Liver (tissue), 9 donors: ENCODE measurements around the gene SGPL1. TPM values are rescaled to one million over a fixed set of nuclear protein-coding genes. Genes with fewer than 3 reads are reported as not detected.

ENCODE experiments used
- DNase-seq: peaks from one replicate; pipeline ENCODE4 v3.0.0-alpha.2; 2017; ENCODE audit warnings: low spot score
- H3K27ac ChIP-seq, 2 donors: one replicate each; pipeline ENCODE4 v1.7.0; 2013; ENCODE audit warnings: inconsistent platforms in 2 of 2, low read length in 2 of 2, control low read depth in 1 of 2, low read depth in 1 of 2, mild to moderate bottlenecking in 1 of 2
- H3K27me3 ChIP-seq, 4 donors: one replicate each; pipeline versions ENCODE4 v1.6.1 to v1.7.0; 2013; ENCODE audit warnings: low read length in 3 of 4, inconsistent platforms in 1 of 4, mild to moderate bottlenecking in 1 of 4, moderate library complexity in 1 of 4; ENCODE audit not compliant: control insufficient read depth in 4 of 4, insufficient read depth in 4 of 4
- H3K36me3 ChIP-seq, 4 donors: one replicate each; pipeline versions ENCODE4 v1.6.1 to v1.7.0; 2013; ENCODE audit warnings: low read length in 3 of 4, mild to moderate bottlenecking in 3 of 4, low read depth in 1 of 4, moderate library complexity in 1 of 4; ENCODE audit not compliant: control insufficient read depth in 4 of 4, insufficient read depth in 3 of 4
- H3K4me1 ChIP-seq, 4 donors: one replicate each; pipeline versions ENCODE4 v1.6.1 to v1.7.0; 2013; ENCODE audit warnings: low read length in 3 of 4, mild to moderate bottlenecking in 3 of 4, moderate library complexity in 1 of 4; ENCODE audit not compliant: control insufficient read depth in 4 of 4, insufficient read depth in 4 of 4
- H3K4me3 ChIP-seq, 3 donors: one replicate each; pipeline versions ENCODE4 v1.6.1 to v1.7.0; 2013; ENCODE audit warnings: low read length in 3 of 3, control low read depth in 1 of 3, low read depth in 1 of 3, mild to moderate bottlenecking in 1 of 3
- H3K9ac ChIP-seq, 2 donors: one replicate each; pipeline ENCODE4 v1.7.0; 2013; ENCODE audit warnings: low read length in 2 of 2, mild to moderate bottlenecking in 2 of 2, moderate library complexity in 2 of 2, control low read depth in 1 of 2, low read depth in 1 of 2
- H3K9me3 ChIP-seq, 4 donors: one replicate each; pipeline versions ENCODE4 v1.6.1 to v1.7.0; 2013; ENCODE audit warnings: low read length in 3 of 4; ENCODE audit not compliant: control insufficient read depth in 4 of 4
- EGR1 ChIP-seq, 2 donors: IDR thresholded peaks; 2 replicates each; pipeline ENCODE4 v1.6.1; 2016 to 2018; ENCODE audit warnings: antibody characterized with exemption in 2 of 2, low read depth in 2 of 2
- FOXA1 ChIP-seq: IDR thresholded peaks from 2 replicates; pipeline ENCODE4 v1.6.1; 2016; ENCODE audit warnings: antibody characterized with exemption
- FOXA2 ChIP-seq: IDR thresholded peaks from 2 replicates; pipeline ENCODE4 v1.6.1; 2016; ENCODE audit warnings: antibody characterized with exemption
- HNF4A ChIP-seq, 2 donors: conservative IDR thresholded peaks; 2 replicates each; pipeline ENCODE4 v1.6.1; 2016; ENCODE audit warnings: antibody characterized with exemption in 2 of 2, mild to moderate bottlenecking in 2 of 2
- JUND ChIP-seq, 2 donors: IDR thresholded peaks; 2 replicates each; pipeline ENCODE4 v1.6.1; 2016; ENCODE audit warnings: antibody characterized with exemption in 2 of 2
- MAX ChIP-seq: IDR thresholded peaks from 2 replicates; pipeline ENCODE4 v1.6.1; 2016; ENCODE audit warnings: antibody characterized with exemption
- NR2F2 ChIP-seq: IDR thresholded peaks from 2 replicates; pipeline ENCODE4 v1.6.1; 2016; ENCODE audit warnings: antibody characterized with exemption
- REST ChIP-seq: IDR thresholded peaks from 2 replicates; pipeline ENCODE4 v1.6.1; 2016; ENCODE audit warnings: antibody characterized with exemption, mild to moderate bottlenecking
- RXRA ChIP-seq, 2 donors: IDR thresholded peaks; 2 replicates each; pipeline ENCODE4 v1.6.1; 2017 to 2018; ENCODE audit warnings: antibody characterized with exemption in 2 of 2, mild to moderate bottlenecking in 1 of 2
- SP1 ChIP-seq: IDR thresholded peaks from 2 replicates; pipeline ENCODE4 v1.6.1; 2018; ENCODE audit warnings: antibody characterized with exemption, mild to moderate bottlenecking
- YY1 ChIP-seq: IDR thresholded peaks from 2 replicates; pipeline ENCODE4 v1.6.1; 2016; ENCODE audit warnings: antibody characterized with exemption, mild to moderate bottlenecking
- WGBS: extraction: QIAGEN DNeasy Blood & Tissue Kit; methylation state at CpG from one replicate; pipeline ENCODE4 v1.1.7; 2013; 5-methylcytosine and 5-hydroxymethylcytosine counted together
- polyA plus RNA-seq, 2 donors: library from polyadenylated mRNA; stranded (reverse) in 1 of 2; unstranded in 1 of 2; fragments of 200-250 nt in 1 of 2; fragments of >200 nt in 1 of 2; fragmentation: Nextera tagmentation in 1 of 2; extraction: Ambion mirVana in 1 of 2; gene quantifications; one replicate each; pipeline versions ENCODE4 v1.2.1 to v1.2.3, GENCODE V29; 2013 to 2015
- total RNA-seq, 2 donors: library from RNA; depleted of rRNA; stranded (reverse); fragments of >200 nt; gene quantifications; one replicate each; pipeline ENCODE4 v1.2.3, GENCODE V29; 2014
- donor health status: healthy.
- donor health status: healthy.
- donor health status: healthy.
- donor health status: healthy.
- donor health status: healthy.

The SGPL1 gene
- total and polyA plus RNA-seq, 4 donors, result 11.8 to 37.1 (median 16.8) TPM

GRCh38 chr10:70863470-70864160 is 47.9 kb downstream of the SGPL1 start:
- Histone ChIP-seq H3K4me1 (peaks cover 1 to 16% (median 11%) of the 10 kb centered on the region in 4 donors), H3K9ac (no peak overlapping the region), H3K36me3 (peaks cover 8 to 19% (median 14%) of the 10 kb centered on the region in 4 donors), H3K4me3 (no peak overlapping the region), H3K9me3 (no peaks in the 10 kb centered on the region), H3K27ac (no peak overlapping the region), H3K27me3 (no peaks in the 10 kb centered on the region)
- TF ChIP-seq MAX (no peak), SP1 (no peak)
- DNase-seq, result no peak

- Histone ChIP-seq H3K36me3 (peaks cover 8 to 11% (median 11%) of the 10 kb centered on the region in 4 donors), H3K4me3 (no peak overlapping the region), H3K27me3 (no peaks in the 10 kb centered on the region), H3K9ac (no peak overlapping the region), H3K9me3 (no peaks in the 10 kb centered on the region), H3K27ac (no peak overlapping the region), H3K4me1 (peaks cover 1 to 16% (median 11%) of the 10 kb centered on the region in 4 donors)
- 92% methylated on average over 1 of the region's 1 CpG for WGBS
- TF ChIP-seq HNF4A (conservative IDR thresholded peaks at IDR 0.05) (no peak), EGR1 (IDR thresholded peaks at IDR 0.05; ENCODE audit: low read depth in 2 of 2) (no peak), REST (no peak), FOXA1 (no peak)
- no peak for DNase-seq
Measured at GRCh38 chr10:70864935-70865334, 49.2 kb downstream of the SGPL1 start.

- Histone ChIP-seq H3K36me3 (peaks cover 4 to 18% (median 7%) of the 10 kb centered on the region in 4 donors), H3K27ac (no peak overlapping the region), H3K4me1 (peaks cover 1 to 16% (median 11%) of the 10 kb centered on the region in 4 donors), H3K9ac (no peak overlapping the region), H3K4me3 (no peak overlapping the region), H3K9me3 (no peaks in the 10 kb centered on the region), H3K27me3 (no peaks in the 10 kb centered on the region)
- 48% methylated on average over 4 of the region's 4 CpGs for WGBS
- DNase-seq, result no peak
- TF ChIP-seq HNF4A (conservative IDR thresholded peaks at IDR 0.05), result peak; percentile 38 to 63
- TF ChIP-seq YY1, result no peak
- no peak for TF ChIP-seq RXRA (IDR thresholded peaks at IDR 0.05)
- no peak for TF ChIP-seq NR2F2
Measured at GRCh38 chr10:70866424-70866823, 50.7 kb downstream of the SGPL1 start.

- no peak overlapping the region for H3K9ac ChIP-seq
- H3K27me3 ChIP-seq, result no peaks in the 10 kb centered on the region
- 93% methylated on average over 7 of the region's 7 CpGs for WGBS
- H3K9me3 ChIP-seq, result no peaks in the 10 kb centered on the region
- DNase-seq, result no peak
- no peak overlapping the region for H3K4me3 ChIP-seq
- no peak overlapping the region for H3K27ac ChIP-seq
- no peaks in the 10 kb centered on the region for H3K4me1 ChIP-seq
- peaks cover 4 to 47% (median 31%) of the 10 kb centered on the region in 4 donors for H3K36me3 ChIP-seq
- TF ChIP-seq REST (no peak), NR2F2 (no peak), RXRA (IDR thresholded peaks at IDR 0.05) (no peak), JUND (IDR thresholded peaks at IDR 0.05) (no peak), FOXA2 (no peak)
Measured at GRCh38 chr10:70872291-70872690, 56.5 kb downstream of the SGPL1 start.
